A673 (cell line): ENCODE data around the gene PCDHGB4. TPM values are rescaled to one million over a fixed set of nuclear protein-coding genes. Genes with fewer than 3 reads are reported as not detected.

Experiments
- BruUV-seq: library from RNA; stranded (reverse); fragments of 400-500 nt; replicated peaks from 2 replicates; lab custom pipeline; 2021; lab: Mats Ljungman, UMichigan
- CTCF ChIA-PET: fragments of 300-600 bp; sonication (Branson Sonifier 250); formaldehyde crosslinking; loops from one replicate; lab custom pipeline; 2022; ENCODE audit warnings: antibody characterized with exemption; lab: Charles Lee
- POLR2A ChIA-PET: fragments of 300-600 bp; sonication (Branson Sonifier 250); formaldehyde crosslinking; loops from one replicate; lab custom pipeline; 2022; ENCODE audit warnings: antibody characterized with exemption; ENCODE audit not compliant: low non-redundant PET; lab: Charles Lee
- DNase-seq: peaks from one replicate; pipeline ENCODE4 v3.0.0-alpha.2; 2015; ENCODE audit warnings: low spot score
- H3K27ac ChIP-seq: fragments of 200-600 bp; sonication (generic); 2 replicates; pipeline ENCODE4 v1.5.1; 2016; ENCODE audit warnings: mixed run types, low read depth, mild to moderate bottlenecking, mixed read lengths, antibody characterized with exemption, low read length; ENCODE audit not compliant: poor library complexity, severe bottlenecking
- H3K27me3 ChIP-seq: fragments of 200-600 bp; sonication (generic); replicated peaks from 2 replicates; pipeline ENCODE4 v1.6.1; 2017; ENCODE audit warnings: mixed run types, low read depth, mild to moderate bottlenecking, mixed read lengths, antibody characterized with exemption, low read length; ENCODE audit not compliant: insufficient read depth, poor library complexity
- H3K36me3 ChIP-seq: fragments of 200-600 bp; sonication (generic); 2 replicates; pipeline ENCODE4 v1.6.1; 2016; ENCODE audit warnings: mixed run types, mild to moderate bottlenecking, mixed read lengths, antibody characterized with exemption, low read length; ENCODE audit not compliant: insufficient read depth, poor library complexity, severe bottlenecking
- H3K4me1 ChIP-seq: fragments of 200-600 bp; sonication (generic); 2 replicates; pipeline ENCODE4 v1.6.1; 2017; ENCODE audit warnings: mixed run types, mild to moderate bottlenecking, mixed read lengths, antibody characterized with exemption, low read length; ENCODE audit not compliant: insufficient read depth, poor library complexity, severe bottlenecking
- H3K4me3 ChIP-seq: fragments of 200-600 bp; sonication (generic); 2 replicates; pipeline ENCODE4 v1.5.1; 2016; ENCODE audit warnings: low read depth, mixed run types, mild to moderate bottlenecking, mixed read lengths, low read length; ENCODE audit not compliant: poor library complexity, severe bottlenecking
- H3K9me3 ChIP-seq: fragments of 200-600 bp; sonication (generic); 2 replicates; pipeline ENCODE4 v1.6.1; 2016; ENCODE audit warnings: mixed run types, low read depth, mild to moderate bottlenecking, mixed read lengths, antibody characterized with exemption, low read length; ENCODE audit not compliant: poor library complexity, severe bottlenecking
- CTCF ChIP-seq: fragments of 300-800, 200-600 bp; sonication (generic); conservative IDR thresholded peaks from 2 replicates; pipeline ENCODE4 v1.5.1; 2017; ENCODE audit warnings: low read depth, mild to moderate bottlenecking, antibody characterized with exemption, low read length, moderate library complexity, mixed read lengths
- EZH2 ChIP-seq: fragments of 200-600 bp; sonication (generic); IDR thresholded peaks from 2 replicates; pipeline ENCODE4 v1.6.1; 2017; ENCODE audit warnings: borderline replicate concordance, low read depth, mild to moderate bottlenecking, mixed read lengths, antibody characterized with exemption, low read length; ENCODE audit not compliant: poor library complexity, severe bottlenecking
- intact Hi-C: fragments of 100-400 bp; cut with micrococcal nuclease; formaldehyde crosslinking; loops from one replicate; pipeline ENCODE4 v1.10.0; 2022; ENCODE audit not compliant: unreplicated experiment
- total RNA-seq: library from RNA; stranded (reverse); gene quantifications from 2 replicates; pipeline ENCODE4 v1.2.3, GENCODE V29; 2021

Gene PCDHGB4
- total RNA-seq, 1 experiment from 2014 or later = 2.5 TPM

- TF ChIP-seq EZH2 (no peak), CTCF (no peak)
- Histone ChIP-seq H3K4me3 (no peak overlapping the region), H3K36me3 (no peaks in the 10 kb centered on the region), H3K27ac (no peak overlapping the region), H3K9me3 (peaks cover 30% of the 10 kb centered on the region), H3K4me1 (no peaks in the 10 kb centered on the region), H3K27me3 (no peaks in the 10 kb centered on the region)
- BruUV-seq = no TSS peak
- no peak for DNase-seq
- intact Hi-C loops = no loop called here
- ChIA-PET POLR2A (no interaction called here), CTCF (no interaction called here)
Measured at GRCh38 chr5:141342773-141343172, 44.7 kb upstream of the PCDHGB4 start.

GRCh38 chr5:141343242-141343952 is 44.1 kb upstream of the PCDHGB4 start, which contains the start of gene PCDHGA3:
TSS of gene PCDHGA3 (plus strand) at chr5:141343829. CDS start at chr5:141344034, 205 bp downstream.
- CTCF ChIA-PET = no interaction called here
- no peak within 1 kb of the TSS for H3K27ac ChIP-seq
- POLR2A ChIA-PET = no interaction called here
- no peaks in the 10 kb centered on the region for H3K4me1 ChIP-seq
- H3K9me3 ChIP-seq = peaks cover 24% of the 10 kb centered on the region
- peak; percentile 41 for DNase-seq
- no peaks in the 10 kb centered on the region for H3K27me3 ChIP-seq
- H3K4me3 ChIP-seq = no peak within 1 kb of the TSS
- TF ChIP-seq EZH2 = no peak
- TF ChIP-seq CTCF = peak; percentile 40; the same call in 1 of the 2 replicates
- no TSS peak for BruUV-seq
- H3K36me3 ChIP-seq = no peaks in the 10 kb centered on the region
- intact Hi-C loops = no loop called here

GRCh38 chr5:141343953-141344463 is 43.5 kb upstream of the PCDHGB4 start:
- intact Hi-C loops = no loop called here
- TF ChIP-seq CTCF (no peak), EZH2 (no peak)

More at GRCh38 chr5:141343953-141344463, 43.5 kb upstream of the PCDHGB4 start:
- DNase-seq = no peak
- ChIA-PET CTCF (no interaction called here), POLR2A (no interaction called here)
- no TSS peak for BruUV-seq
- no peaks in the 10 kb centered on the region for H3K4me1 ChIP-seq
- no peaks in the 10 kb centered on the region for H3K36me3 ChIP-seq
- no peak overlapping the region for H3K4me3 ChIP-seq
- H3K9me3 ChIP-seq = peaks cover 18% of the 10 kb centered on the region
- H3K27me3 ChIP-seq = no peaks in the 10 kb centered on the region
- H3K27ac ChIP-seq = no peak overlapping the region
